HEK293 (cell line): ENCODE data around the gene MEX3C.

Experiments
- AEBP2 ChIP-seq: fragments of 450-650 bp; formaldehyde crosslinking; IDR thresholded peaks from 2 replicates; pipeline ENCODE4 v1.5.1; 2016; ENCODE audit warnings: missing biosample characterization, missing genetic modification characterization, borderline replicate concordance
- CTCF ChIP-seq: fragments of 450-650 bp; formaldehyde crosslinking; IDR thresholded peaks from 2 replicates; pipeline ENCODE4 v1.5.1; 2016; ENCODE audit warnings: missing biosample characterization, missing genetic modification characterization
- REST ChIP-seq: fragments of 450-650 bp; formaldehyde crosslinking; IDR thresholded peaks from 2 replicates; pipeline ENCODE4 v1.5.1; 2016; ENCODE audit warnings: missing biosample characterization, missing genetic modification characterization
- TCF7L2 ChIP-seq: IDR thresholded peaks from 2 replicates; pipeline ENCODE4 v1.6.1; 2011; ENCODE audit warnings: low read depth, mild to moderate bottlenecking, inconsistent platforms, low read length, moderate library complexity, borderline replicate concordance
- ZNF121 ChIP-seq: fragments of 450-650 bp; formaldehyde crosslinking; IDR thresholded peaks from 2 replicates; pipeline ENCODE4 v1.5.1; 2016; ENCODE audit warnings: missing biosample characterization, missing genetic modification characterization
- ZNF223 ChIP-seq: fragments of 450-650 bp; formaldehyde crosslinking; IDR thresholded peaks from 2 replicates; pipeline ENCODE4 v1.5.1; 2016; ENCODE audit warnings: missing biosample characterization, missing genetic modification characterization
- ZNF398 ChIP-seq: fragments of 450-650 bp; formaldehyde crosslinking; IDR thresholded peaks from 2 replicates; pipeline ENCODE4 v1.5.1; 2017; ENCODE audit warnings: missing biosample characterization, missing genetic modification characterization
- ZNF426 ChIP-seq: fragments of 450-650 bp; formaldehyde crosslinking; IDR thresholded peaks from 2 replicates; pipeline ENCODE4 v1.5.1; 2017; ENCODE audit warnings: missing biosample characterization, missing genetic modification characterization, mild to moderate bottlenecking, inconsistent platforms, moderate library complexity
- ZNF626 ChIP-seq: fragments of 450-650 bp; sonication (Bioruptor Pico); formaldehyde crosslinking; IDR thresholded peaks from 2 replicates; pipeline ENCODE4 v1.5.1; 2018; ENCODE audit warnings: missing biosample characterization, missing genetic modification characterization, inconsistent platforms
- ZNF768 ChIP-seq: fragments of 450-650 bp; formaldehyde crosslinking; IDR thresholded peaks from 2 replicates; pipeline ENCODE4 v1.5.1; 2018; ENCODE audit warnings: missing biosample characterization, mild to moderate bottlenecking, missing genetic modification characterization
- ZNF830 ChIP-seq: fragments of 450-650 bp; IDR thresholded peaks from 2 replicates; pipeline ENCODE4 v1.5.0; 2018; ENCODE audit warnings: missing biosample characterization, missing genetic modification characterization, low read depth, mild to moderate bottlenecking, moderate library complexity
- TF ChIP-seq, protein P1 (sequence below): fragments of 450-650 bp; formaldehyde crosslinking; IDR thresholded peaks from 2 replicates; pipeline ENCODE4 v1.5.1; 2016; ENCODE audit warnings: missing biosample characterization, missing genetic modification characterization
- TF ChIP-seq, protein P2 (sequence below): fragments of 450-650 bp; formaldehyde crosslinking; IDR thresholded peaks from 2 replicates; pipeline ENCODE4 v1.5.1; 2016; ENCODE audit warnings: missing biosample characterization, missing genetic modification characterization
- TF ChIP-seq, protein P3 (sequence below): fragments of 450-650 bp; IDR thresholded peaks from 2 replicates; pipeline ENCODE4 v1.5.1; 2018; ENCODE audit warnings: missing biosample characterization, mild to moderate bottlenecking, missing genetic modification characterization

DNA sequence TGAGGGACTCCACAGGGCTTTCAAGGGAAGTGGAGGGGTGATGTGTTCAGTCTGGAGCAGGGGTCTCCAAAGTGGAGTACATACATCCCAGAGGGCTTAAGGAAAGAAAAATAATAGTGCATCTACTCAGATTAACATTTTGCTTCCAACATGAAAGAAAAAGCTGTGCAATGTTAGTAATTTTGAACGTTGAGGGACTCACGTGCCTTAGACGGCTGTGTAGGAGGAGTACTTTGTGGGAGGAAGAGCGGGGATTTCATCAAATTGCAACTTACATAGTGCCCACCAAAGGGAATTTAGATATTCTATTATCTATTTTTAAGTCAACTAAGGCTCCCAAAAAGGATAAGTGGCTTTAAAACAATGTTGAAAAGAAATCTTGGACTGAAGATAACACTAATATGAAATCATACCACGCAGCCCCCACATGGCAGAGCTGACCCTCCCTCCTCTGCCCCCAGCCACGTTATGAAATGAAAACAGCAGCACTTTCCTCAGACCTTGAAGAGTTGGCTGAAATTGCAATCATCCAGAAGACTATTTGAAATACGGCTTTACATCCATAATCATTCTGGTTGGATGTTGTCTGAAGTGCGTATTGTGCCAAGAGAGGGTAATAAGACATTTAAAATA lies 42.9 kb downstream of the MEX3C start:
- TF ChIP-seq ZNF626 (tag by site-specific recombination): no peak
- no peak for TF ChIP-seq CTCF (tag by site-specific recombination)
- TF ChIP-seq, protein P1, sequence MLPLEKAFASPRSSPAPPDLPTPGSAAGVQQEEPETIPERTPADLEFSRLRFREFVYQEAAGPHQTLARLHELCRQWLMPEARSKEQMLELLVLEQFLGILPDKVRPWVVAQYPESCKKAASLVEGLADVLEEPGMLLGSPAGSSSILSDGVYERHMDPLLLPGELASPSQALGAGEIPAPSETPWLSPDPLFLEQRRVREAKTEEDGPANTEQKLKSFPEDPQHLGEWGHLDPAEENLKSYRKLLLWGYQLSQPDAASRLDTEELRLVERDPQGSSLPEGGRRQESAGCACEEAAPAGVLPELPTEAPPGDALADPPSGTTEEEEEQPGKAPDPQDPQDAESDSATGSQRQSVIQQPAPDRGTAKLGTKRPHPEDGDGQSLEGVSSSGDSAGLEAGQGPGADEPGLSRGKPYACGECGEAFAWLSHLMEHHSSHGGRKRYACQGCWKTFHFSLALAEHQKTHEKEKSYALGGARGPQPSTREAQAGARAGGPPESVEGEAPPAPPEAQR (tag by site-specific recombination): no peak
- no peak for TF ChIP-seq ZNF223 (tag by site-specific recombination)
- no peak for TF ChIP-seq ZNF121 (tag by site-specific recombination)
- TF ChIP-seq, protein P2, sequence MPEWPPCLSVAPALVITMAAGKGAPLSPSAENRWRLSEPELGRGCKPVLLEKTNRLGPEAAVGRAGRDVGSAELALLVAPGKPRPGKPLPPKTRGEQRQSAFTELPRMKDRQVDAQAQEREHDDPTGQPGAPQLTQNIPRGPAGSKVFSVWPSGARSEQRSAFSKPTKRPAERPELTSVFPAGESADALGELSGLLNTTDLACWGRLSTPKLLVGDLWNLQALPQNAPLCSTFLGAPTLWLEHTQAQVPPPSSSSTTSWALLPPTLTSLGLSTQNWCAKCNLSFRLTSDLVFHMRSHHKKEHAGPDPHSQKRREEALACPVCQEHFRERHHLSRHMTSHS: no peak
- TF ChIP-seq ZNF830 (tag by site-specific recombination): no peak
- TF ChIP-seq ZNF398: no peak
- no peak for TF ChIP-seq AEBP2 (tag by site-specific recombination)
- TF ChIP-seq ZNF426 (tag by site-specific recombination): no peak
- TF ChIP-seq ZNF768 (tag by site-specific recombination): no peak
- TF ChIP-seq, protein P3, sequence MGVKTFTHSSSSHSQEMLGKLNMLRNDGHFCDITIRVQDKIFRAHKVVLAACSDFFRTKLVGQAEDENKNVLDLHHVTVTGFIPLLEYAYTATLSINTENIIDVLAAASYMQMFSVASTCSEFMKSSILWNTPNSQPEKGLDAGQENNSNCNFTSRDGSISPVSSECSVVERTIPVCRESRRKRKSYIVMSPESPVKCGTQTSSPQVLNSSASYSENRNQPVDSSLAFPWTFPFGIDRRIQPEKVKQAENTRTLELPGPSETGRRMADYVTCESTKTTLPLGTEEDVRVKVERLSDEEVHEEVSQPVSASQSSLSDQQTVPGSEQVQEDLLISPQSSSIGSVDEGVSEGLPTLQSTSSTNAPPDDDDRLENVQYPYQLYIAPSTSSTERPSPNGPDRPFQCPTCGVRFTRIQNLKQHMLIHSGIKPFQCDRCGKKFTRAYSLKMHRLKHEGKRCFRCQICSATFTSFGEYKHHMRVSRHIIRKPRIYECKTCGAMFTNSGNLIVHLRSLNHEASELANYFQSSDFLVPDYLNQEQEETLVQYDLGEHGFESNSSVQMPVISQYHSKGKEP (tag by site-specific recombination): no peak
- TF ChIP-seq TCF7L2: no peak
- no peak for TF ChIP-seq REST (tag by site-specific recombination)
